GM21390 (cell line): ENCODE measurements around the gene MED27.
"Not testable (repeated sequence)": the region's sequence is repeated elsewhere in the genome, so short reads cannot be mapped to it uniquely, and the experiment has no call there.

Experiments
- ATAC-seq: cut with Tn5 transposase; IDR thresholded peaks from one replicate; pipeline ENCODE4 v1.9.1; 2021; ENCODE audit not compliant: unreplicated experiment

The MED27 gene

DNA sequence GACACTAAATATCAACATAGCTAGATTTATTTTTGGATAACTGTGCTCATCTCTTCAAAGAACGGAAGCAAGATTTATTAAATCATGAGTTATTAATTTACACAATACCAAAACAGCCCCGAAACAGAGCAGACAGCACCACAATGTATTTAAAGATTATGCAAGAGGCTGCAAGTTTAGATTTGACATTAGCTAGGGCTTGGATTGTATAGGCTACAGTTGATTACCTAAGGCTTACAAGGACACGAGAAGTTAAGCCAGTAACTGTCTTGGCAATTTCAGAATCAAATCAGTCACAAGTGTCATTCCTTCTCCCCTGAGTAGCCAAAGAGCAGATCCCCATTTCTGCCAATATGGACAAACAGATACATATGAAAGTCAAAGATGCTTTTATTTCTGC is 152.6 kb downstream of the MED27 start:
- no peak for ATAC-seq

DNA sequence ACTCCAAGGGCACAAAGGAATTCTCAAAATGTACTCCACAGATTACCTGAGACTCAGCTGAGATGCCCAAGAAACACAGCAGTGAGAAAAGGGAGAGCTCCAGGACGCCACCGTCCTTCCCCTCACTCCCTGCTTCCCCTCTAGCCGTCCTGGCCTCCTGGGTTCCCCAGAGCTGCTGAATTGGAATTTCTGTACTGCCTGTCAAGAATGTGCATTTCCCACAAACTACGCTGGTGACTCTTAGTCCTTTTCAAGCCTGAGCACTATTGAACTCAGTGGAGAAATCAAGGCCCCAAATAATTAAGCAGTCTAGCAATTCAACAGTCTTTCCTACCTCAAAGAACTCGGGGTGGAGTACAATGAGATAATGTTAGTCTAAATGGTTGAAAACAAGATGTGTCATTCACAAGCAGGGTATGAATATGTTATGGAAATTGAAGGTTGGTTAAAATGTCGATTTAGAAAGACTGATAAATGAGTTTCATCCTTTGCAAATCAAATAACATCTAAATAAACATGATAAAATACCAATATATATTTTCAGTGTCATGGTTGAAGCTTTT is 153.2 kb downstream of the MED27 start:
- no peak for ATAC-seq

DNA sequence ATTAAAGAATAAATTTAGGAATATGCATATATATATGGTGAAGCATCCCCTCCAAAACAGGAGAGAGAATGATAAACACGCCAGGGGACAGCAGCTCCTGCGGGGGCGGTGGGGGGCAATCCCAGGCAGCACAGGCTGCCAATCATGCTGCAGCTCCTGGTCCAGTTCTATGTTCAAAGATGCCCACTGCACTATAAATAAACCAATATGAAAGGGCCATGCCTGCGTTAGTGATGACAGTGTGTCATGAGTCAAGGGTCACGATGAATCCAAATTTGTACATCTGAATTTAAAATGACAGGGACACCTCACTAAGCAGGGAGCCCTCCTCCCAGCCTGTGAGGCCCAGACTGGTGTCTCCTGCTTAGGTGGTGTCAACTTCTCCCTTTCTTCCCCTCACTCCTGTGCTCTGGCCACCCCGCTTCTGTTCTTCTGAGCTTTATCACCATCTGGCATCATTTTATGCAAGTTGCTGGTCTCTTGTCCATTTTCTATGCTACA is 153.9 kb downstream of the MED27 start:
- ATAC-seq: no peak

DNA sequence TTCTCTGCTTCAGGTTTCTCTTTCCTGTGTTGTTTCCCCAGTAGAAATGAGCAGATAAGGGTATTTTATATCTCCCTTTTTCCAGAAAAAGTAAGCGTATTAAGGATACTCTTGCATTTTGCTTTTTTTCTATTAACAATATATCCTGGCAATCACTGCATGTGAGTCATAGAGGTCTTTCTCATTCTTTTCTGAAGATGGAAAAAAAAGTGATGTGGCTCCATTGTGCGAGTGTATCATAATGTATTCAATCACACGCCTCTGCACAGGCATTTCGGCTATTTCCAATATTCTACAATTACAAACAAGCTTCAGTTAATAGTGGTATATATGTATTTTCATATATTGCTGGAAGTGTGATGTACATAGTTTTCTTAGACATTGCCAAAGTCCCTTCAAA is 155.9 kb downstream of the MED27 start:
- ATAC-seq: no peak

DNA sequence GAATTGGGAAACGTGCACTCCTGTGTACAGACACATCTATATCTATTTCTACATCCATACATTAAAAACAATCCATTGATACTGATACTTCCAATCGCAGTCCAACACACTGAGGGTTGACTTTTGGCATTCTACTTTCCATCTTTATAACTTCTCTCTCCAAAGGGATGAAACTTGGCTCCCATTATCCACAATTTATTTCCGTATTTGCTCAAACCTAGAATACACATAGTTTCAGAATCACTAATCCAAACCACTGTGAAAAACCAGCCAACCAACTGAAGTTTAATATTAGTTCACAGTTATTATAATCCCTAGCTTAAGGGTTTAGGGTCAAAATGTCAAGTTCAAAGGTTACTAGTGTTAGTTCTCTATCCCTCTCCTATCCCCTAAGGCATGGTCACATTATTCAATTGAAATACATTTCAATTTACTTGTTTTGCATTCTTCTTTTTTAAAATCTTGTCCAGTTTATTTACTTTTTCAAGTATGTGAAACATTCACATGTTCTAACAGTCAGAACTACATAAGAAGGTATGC is 156.5 kb downstream of the MED27 start:
- no peak for ATAC-seq

DNA sequence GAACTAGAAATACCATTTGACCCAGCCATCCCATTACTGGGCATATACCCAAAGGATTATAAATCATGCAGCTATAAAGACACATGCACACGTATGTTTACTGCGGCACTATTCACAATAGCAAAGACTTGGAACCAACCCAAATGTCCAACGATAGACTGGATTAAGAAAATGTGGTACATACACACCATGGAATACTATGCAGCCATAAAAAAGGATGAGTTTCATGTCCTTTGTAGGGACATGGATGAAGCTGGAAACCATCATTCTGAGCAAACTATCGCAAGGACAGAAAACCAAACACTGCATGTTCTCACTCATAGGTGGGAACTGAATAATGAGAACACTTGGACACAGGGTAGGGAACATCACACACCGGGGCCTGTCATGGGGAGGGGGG is 158.0 kb downstream of the MED27 start:
- not testable (repeated sequence) for ATAC-seq

DNA sequence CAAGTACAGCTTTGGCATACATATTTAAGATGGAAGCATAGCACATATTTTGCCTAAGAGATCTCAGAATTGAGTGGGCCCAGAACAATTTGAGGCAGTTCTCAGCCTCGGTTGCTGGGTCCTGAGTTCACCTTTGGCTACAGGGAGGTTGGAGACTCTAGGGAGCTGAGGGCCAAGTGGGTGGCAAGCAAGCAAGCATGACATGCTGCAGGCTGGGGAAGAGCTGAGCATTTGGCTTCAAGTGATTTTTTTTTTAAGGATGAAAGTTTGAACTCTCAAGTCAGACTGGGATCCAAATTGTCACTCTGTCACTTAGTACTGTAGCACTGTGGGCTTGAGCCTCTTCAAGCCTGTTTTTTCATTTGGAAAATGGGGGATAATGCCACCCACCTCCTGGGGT is 160.5 kb downstream of the MED27 start:
- ATAC-seq: no peak

DNA sequence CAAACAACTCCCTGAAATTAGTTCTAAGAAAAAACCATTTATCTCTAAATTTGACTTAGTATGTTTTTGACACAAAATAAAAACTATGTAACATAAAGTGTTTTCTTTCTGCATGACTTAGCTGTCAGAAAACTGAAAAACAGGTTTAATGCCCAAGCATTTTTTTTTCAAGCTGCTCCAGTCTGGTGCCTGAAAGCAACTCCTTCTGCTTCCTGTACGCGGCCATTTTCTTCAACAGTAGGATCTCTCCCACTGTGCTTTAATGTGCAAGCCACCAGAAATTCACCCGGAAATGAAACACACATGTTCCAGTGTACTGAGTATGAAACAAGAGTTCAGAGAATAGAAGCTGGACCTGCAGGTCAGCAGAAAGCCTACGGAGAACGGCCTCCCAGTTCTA is 161.2 kb downstream of the MED27 start:
- no peak for ATAC-seq

DNA sequence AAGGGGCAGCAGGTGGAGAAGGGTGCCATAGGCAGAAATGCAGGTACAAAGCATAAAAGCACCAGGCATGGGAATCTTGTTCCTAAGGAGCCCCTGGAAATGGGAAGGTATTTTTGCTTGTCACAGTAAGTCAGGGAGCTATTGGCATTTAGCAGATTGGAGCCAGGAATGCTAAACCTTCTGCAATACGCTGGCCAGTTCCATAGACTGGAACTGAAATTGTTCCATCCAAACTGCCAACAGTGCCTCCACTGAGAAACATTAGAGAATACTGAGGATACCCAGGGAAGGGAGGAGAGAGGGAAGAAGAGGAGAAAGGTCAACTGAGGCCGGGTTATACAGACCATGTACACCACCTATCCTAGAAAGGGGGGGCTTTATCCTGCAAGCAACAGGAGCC is 162.7 kb downstream of the MED27 start:
- ATAC-seq: no peak

DNA sequence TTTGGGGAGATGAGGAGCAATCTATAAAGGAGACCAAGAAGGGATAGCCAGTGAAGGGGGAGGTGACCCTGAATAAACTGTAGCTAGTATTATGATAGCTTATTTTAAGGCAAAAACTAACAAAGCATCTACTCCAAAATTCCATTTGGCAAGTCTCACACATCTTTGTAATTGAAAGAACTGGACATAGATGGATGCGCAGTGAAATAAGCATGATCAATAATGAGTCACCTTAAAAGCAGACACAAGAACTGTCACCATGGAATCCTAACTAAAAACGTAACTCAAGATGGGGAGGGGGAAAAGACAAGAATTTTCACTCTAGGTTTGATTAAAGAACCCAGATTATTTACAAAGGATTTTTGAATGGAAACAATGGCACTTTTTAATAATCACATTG is 164.5 kb downstream of the MED27 start:
- no peak for ATAC-seq

DNA sequence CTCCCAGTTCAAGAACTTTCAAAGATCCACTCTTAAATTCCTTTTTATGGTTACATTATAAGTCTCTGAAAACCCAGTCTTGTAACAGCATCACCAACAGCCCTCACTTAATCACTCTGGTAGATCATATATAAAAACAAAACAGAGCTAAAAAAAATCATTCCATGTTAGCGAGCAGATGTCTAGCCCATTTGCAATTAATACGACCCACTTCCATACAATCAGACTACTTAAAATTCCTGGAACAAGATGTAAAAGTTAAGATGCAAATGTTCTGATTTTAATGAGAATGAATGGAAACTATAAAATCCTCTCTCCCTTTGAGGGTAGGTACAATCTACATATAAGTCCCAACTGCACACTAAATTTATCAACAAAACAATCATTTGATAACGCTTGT is 167.0 kb downstream of the MED27 start:
- ATAC-seq: no peak

DNA sequence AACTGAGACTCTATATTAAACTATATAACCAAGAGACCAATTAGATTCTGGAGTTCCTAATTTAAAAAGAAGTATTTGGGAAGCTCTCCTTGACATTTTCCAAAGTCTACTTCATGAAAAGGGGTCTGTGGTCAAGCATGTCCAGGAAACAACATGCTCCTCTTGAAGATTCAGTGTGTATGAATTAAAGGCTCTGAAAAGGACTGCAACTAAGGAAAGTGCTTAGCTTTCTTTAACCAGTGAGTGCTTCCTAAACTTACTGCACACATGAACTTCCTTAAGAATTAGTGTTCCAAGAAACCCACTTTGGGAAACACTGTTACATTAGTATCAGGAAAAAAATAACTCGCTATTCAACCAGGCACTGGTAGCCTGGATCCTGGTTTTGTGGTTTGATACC is 167.6 kb downstream of the MED27 start:
- ATAC-seq: no peak

DNA sequence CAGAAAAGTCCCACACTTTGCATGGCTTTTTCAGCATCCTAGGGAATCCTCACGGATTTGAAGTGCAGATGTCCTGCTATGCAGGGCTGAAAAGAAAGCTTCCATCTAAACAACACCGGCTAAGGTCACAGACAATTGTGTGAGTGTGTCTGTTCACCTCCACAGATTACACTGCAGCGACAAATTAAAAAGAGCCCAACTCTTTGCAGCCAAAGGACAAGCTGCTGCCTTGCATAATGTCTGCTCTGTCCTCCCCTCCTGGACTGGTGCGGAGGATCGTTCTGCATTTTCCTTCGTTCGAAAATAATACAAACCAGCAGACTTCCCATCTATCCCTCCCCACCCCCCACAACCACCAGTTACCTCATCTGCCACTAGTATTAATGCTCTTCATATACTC is 169.1 kb downstream of the MED27 start:
- ATAC-seq: no peak

DNA sequence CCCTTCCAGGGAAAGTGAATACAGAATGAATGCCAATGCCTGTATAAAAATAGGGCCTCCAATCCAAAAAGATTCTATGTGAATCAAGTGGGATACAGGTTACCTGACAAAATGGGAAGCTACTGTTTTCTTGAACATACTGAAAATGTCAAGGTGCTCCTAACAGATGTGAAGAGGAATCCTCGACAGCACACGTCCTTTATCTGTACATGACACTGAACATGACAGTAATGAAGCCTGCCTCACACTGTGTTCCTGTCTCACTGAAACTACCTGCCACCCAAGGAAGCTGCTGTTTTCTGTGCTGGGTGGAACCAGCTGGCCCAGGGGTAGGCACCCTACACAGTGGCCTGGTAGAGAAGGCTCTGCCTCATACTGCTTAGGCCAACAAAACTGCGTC is 174.5 kb downstream of the MED27 start:
- no peak for ATAC-seq

DNA sequence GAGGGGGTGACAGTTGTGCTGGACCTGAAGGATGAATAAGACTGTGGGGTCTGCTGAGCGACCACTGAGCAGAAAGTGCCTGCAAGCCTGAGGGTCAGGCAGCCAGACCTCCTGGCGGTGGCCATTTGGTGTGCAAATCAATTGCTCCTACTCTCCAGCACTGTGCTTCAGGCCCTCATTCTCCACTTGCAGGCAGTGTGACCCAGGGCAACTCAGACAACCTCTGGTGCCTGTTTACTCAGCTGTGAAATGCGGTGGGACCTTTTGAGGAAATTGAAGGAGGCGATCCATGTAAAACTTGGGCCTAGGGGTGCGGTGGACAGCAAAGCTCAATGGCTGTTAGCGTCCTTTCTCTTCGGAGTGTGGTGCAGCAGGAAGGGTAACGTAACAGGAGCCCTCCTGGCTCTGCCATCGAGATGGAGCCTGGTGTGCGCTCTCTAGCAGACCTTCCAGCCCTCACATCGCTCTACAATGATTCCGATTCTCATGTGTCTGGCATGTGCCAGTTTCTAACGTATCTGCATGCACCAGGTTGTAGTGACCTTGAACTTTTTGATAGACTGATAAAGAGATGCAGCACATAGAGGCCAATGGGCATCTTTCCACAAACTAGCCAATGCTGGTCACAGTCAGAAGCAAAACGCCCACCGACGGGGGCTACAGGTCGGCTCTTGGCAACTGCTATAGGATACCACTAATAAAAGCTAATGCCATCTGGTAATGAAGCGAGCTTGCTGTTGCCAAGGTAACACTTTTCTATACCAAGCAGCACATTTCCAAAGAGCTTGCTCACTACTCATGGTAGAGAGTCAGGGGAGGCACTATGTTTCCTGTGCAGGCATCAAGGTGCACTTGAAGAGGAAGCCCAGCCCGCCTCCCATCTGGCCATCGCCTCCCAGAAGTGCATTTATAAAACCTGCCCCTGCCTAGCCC is 180.1 kb downstream of the MED27 start:
- ATAC-seq: no peak

DNA sequence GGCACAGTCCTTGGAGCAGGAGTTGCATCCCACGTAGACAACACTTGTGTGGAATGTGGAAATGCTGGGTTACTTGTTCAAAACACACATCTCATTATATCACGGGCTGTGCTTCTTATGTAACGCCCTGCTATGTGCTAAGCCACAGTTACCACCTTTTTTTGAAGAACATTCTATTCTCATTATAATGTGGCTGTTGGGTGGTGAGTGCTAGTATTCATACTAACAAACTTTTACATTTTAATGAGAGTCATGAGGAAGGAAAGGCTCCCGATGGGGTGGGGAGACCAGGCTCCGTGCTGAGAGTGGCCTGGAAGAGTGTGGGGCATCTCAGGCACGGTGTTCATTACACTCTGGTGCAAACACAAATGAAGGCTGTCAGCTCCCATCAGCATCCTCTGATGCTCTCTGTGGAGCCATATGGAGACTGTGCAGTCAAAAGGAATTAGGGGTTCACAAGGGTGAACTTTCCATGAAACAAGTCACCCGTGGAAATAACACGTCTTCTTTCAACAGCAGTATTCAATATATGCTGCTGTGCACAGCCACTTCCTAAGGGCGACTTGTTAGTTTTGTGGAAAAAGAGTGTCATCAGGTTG is 186.7 kb downstream of the MED27 start:
- ATAC-seq: no peak

DNA sequence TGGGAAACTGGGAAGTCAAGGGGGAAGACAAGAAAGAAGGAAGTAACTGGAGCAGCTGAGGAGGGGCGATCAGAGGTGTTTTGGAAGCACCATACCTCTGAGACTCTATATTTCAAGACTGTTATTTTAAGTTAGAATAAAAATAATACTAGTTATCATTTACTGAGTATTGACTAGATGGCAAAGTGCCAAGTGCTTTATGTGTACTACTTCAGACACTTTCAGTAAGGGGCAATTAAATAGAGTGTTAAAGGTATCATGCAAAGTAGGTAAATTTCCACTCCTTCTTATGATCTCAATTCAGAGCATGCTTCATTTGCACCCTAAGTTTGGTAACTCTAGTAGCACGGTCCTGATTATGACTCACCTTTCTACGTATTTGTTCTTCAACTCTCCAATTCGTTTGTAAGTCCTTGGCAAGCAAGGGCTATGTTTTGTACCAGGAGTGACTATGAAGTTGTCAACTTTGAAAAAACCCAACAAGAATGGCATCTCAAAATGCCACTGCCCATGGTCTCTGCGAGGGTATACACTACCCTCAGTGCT is 187.4 kb downstream of the MED27 start:
- no peak for ATAC-seq

DNA sequence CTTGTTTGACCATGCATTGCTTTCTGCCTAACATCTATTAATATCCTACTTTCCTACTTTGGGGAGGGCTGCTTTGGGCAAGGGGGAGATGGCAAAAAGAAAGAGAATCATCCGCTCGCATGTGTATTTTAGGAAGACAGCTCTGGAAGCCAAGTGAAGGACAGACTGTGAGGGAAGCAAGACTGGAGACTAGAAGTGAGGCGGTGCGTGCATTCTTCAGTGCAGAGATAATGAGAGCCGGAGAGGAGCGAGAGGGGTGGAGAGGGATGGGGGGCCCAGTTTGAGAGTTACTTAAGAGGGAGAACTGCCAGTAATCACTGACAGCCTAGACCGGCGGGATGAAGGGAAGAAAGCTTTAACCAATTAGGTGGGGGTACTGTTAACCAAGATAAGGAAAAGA is 188.1 kb downstream of the MED27 start:
- ATAC-seq: no peak

DNA sequence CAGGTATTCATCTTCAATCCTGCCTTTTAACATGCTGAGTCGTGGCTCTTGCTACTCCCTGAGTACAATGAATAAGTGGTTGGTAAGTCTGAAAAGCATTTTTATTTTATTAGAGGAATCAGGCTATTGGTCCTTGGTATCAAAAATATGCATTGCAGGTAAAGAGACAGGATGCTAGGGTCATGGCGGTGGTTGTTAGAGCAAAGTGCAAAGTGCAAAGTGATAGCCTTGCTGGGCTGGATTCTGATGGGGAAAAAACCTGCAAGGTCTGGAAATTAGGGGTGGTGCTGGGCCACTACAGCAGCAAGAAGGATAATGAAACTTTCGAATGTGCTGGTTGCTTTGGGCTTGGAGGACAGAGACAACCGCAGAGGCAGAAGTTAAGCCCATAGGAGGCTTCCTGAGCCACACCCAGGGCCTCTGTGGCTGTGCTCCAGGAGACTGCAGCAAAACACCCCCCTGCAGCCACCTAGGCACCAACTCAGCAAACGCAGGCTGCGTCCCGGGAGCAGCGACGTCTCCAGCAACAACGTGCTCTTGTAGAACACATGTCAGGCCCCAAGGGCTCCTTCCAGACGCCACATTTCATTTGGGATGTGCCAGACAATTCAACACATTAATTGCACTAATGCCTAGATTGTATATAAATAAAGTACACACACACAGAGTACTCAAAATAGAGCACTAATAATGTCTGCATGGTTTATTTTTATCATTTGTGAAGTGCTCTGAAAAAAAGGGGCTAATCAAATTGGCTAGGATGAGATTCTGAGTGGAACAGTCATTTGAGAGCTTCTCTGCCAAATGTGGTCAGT is 190.0 kb downstream of the MED27 start:
- ATAC-seq: no peak

DNA sequence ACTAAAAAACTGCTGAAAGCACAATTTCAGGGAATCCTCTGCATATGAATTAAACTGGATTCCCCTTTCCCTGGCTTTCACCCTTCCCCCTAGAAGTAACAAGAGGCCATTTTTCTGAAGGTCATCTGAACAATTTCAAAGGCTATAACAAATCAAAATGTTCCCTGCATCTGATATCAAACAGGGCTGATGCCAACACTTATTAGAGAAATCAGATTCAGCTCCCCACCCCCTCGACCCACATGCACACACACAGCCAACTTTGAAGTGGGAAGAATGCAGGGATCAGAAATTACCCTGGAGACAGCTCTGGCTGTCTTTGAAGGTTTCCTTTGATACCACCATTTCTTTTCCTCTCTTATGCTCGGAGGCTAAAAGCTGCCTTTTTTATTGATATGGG is 190.7 kb downstream of the MED27 start:
- ATAC-seq: no peak

DNA sequence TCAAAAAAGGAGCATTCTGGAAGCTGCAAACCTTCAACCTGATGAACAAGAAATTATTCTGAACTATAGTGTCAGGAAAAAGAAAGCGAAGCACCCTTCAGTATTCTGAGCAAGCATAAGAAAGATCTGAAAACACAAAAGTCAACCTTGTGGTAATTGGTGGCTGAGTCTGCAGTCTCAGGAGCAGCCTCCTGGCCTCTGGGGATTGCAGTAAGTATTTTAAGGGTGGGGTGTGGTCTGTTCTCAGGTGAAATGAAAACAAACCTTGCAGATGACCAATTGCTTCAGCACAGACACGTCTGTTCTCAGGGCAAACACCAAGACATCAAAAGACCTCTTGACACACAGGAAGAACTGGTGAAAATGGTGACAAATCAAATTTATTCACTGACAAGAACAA is 192.0 kb downstream of the MED27 start:
- no peak for ATAC-seq
